Type B pancreatic cell (in vitro differentiated cells): ENCODE results near the gene PATE3. TPM values are rescaled to one million over a fixed set of nuclear protein-coding genes. Genes with fewer than 3 reads are reported as not detected.
A peak's percentile ranks its signal among the peaks of the same experiment; 100 is the strongest.

ENCODE experiments used
- DNase-seq: peaks from one replicate; pipeline ENCODE4 v3.0.0; 2021; ENCODE audit warnings: mixed read lengths; ENCODE audit not compliant: unreplicated experiment; ENCODE audit errors: extremely low spot score
- H3K27ac Mint-ChIP-seq: 2 replicates; pipeline ENCODE4 v1.8.0; 2021; ENCODE audit warnings: mild to moderate bottlenecking, mixed read lengths
- H3K27me3 Mint-ChIP-seq: 2 replicates; pipeline ENCODE4 v1.8.0; 2021; ENCODE audit warnings: mixed read lengths
- H3K36me3 Mint-ChIP-seq: 2 replicates; pipeline ENCODE4 v1.8.0; 2021; ENCODE audit warnings: mixed read lengths
- H3K4me1 Mint-ChIP-seq: one replicate; pipeline ENCODE4 v1.8.0; 2021; ENCODE audit warnings: mixed read lengths; ENCODE audit not compliant: unreplicated experiment
- H3K4me3 Mint-ChIP-seq: 2 replicates; pipeline ENCODE4 v1.8.0; 2021; ENCODE audit warnings: mild to moderate bottlenecking, mixed read lengths
- H3K9me3 Mint-ChIP-seq: 2 replicates; pipeline ENCODE4 v1.8.0; 2021; ENCODE audit warnings: mixed read lengths
- total RNA-seq: library from RNA; stranded (reverse); gene quantifications from 2 replicates; pipeline ENCODE4 v1.2.1, GENCODE V29; 2021; ENCODE audit warnings: low replicate concordance
- TF ChIP-seq, protein P1 (sequence below): fragments of 200-600 bp; sonication (generic); conservative IDR thresholded peaks from 2 replicates; pipeline ENCODE4 v1.5.0; 2021; ENCODE audit warnings: antibody characterized with exemption, mild to moderate bottlenecking

The PATE3 gene
- total RNA-seq, 1 donor from 2014 or later = not detected

GRCh38 chr11:125772834-125773505, 15.0 kb upstream of the PATE3 start:
- peaks cover 15% of the 10 kb centered on the region for H3K4me1 Mint-ChIP-seq
- no peak for DNase-seq
- H3K27me3 Mint-ChIP-seq = peaks cover 24% of the 10 kb centered on the region
- no peak overlapping the region for H3K4me3 Mint-ChIP-seq
- no peak overlapping the region for H3K27ac Mint-ChIP-seq
- no peaks in the 10 kb centered on the region for H3K9me3 Mint-ChIP-seq
- TF ChIP-seq, protein P1, sequence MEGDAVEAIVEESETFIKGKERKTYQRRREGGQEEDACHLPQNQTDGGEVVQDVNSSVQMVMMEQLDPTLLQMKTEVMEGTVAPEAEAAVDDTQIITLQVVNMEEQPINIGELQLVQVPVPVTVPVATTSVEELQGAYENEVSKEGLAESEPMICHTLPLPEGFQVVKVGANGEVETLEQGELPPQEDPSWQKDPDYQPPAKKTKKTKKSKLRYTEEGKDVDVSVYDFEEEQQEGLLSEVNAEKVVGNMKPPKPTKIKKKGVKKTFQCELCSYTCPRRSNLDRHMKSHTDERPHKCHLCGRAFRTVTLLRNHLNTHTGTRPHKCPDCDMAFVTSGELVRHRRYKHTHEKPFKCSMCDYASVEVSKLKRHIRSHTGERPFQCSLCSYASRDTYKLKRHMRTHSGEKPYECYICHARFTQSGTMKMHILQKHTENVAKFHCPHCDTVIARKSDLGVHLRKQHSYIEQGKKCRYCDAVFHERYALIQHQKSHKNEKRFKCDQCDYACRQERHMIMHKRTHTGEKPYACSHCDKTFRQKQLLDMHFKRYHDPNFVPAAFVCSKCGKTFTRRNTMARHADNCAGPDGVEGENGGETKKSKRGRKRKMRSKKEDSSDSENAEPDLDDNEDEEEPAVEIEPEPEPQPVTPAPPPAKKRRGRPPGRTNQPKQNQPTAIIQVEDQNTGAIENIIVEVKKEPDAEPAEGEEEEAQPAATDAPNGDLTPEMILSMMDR = no peak
- H3K36me3 Mint-ChIP-seq = no peaks in the 10 kb centered on the region

DNA sequence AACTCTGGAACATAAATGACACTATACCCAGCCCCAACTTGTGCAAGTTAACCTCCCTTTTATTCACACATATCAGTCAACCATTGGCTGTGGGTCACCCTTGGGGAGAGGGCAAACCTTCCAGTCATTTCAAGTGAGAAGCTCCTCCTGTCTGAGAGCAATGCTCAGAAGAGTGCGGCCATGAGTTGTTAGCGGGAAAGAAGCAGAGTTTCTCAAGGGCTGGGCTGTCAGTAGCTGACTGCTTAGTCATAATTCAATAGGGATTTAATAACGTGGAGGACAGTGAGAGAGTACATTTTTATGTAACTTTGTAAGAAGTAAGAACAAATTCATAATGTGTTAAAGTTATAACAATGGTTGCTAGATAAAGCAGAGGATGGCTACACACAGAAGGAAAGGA, 14.4 kb upstream of the PATE3 start:
- Mint-ChIP-seq H3K4me1 (peaks cover 15% of the 10 kb centered on the region), H3K4me3 (no peak overlapping the region), H3K27me3 (peaks cover 22% of the 10 kb centered on the region), H3K27ac (no peak overlapping the region), H3K36me3 (no peaks in the 10 kb centered on the region), H3K9me3 (no peaks in the 10 kb centered on the region)
- TF ChIP-seq, protein P1 = no peak
- no peak for DNase-seq

DNA sequence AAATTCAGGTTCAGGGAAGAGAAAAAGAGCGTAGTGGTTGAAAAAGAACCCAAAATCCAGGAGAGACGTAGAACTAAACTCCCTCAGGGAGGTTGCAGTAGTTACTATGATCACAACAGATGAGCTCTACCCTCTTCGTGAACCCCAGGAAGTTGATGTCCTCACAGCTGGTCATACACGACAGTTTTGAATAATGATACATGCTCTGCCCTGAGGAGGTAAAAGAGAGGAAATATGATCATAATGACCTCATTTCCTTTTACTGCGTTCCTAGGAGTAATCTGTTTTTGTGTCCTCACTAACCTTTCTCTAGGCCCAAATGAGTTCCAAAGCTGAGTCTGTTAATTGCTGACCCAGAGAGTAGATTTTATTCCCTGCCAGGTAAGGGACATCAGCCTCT, 10.6 kb upstream of the PATE3 start:
- no peak for DNase-seq
- peaks cover 6% of the 10 kb centered on the region for H3K27me3 Mint-ChIP-seq
- no peaks in the 10 kb centered on the region for H3K9me3 Mint-ChIP-seq
- peak overlapping the region; percentile 42 for H3K27ac Mint-ChIP-seq
- TF ChIP-seq, protein P1 = no peak
- H3K36me3 Mint-ChIP-seq = no peaks in the 10 kb centered on the region
- H3K4me1 Mint-ChIP-seq = peaks cover 15% of the 10 kb centered on the region
- no peak overlapping the region for H3K4me3 Mint-ChIP-seq

DNA sequence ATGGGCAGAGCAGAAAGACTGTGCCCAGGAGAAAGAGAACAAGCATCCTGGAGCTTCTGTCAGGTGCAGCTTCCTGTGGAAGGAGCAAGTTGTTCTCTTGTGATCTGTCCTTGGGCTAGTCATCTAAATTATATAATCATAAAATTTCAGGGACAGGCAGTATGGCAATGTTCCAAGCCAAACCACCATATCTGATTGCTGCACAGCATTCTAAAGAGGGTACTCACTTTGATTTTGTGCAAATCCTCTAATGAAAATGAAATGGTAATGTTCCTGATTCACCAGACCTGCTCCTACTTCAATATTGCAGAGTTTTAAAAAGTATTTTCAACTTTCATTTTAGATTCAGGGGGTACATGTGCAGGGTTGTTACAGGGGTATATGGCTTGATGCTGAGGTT, 9.2 kb upstream of the PATE3 start, which contains the start of gene PATE2:
Gene PATE2 (minus strand): TSS at position 101 of the 400 bp plus-strand sequence. CDS start 55 bp downstream, at position 46.
- Mint-ChIP-seq H3K36me3 (no peaks in the 10 kb centered on the region), H3K27me3 (peaks cover 3% of the 10 kb centered on the region), H3K27ac (peak within 1 kb of the TSS; percentile 42), H3K9me3 (no peaks in the 10 kb centered on the region), H3K4me3 (no peak within 1 kb of the TSS), H3K4me1 (peaks cover 15% of the 10 kb centered on the region)
- no peak for DNase-seq
- TF ChIP-seq, protein P1 = no peak

DNA sequence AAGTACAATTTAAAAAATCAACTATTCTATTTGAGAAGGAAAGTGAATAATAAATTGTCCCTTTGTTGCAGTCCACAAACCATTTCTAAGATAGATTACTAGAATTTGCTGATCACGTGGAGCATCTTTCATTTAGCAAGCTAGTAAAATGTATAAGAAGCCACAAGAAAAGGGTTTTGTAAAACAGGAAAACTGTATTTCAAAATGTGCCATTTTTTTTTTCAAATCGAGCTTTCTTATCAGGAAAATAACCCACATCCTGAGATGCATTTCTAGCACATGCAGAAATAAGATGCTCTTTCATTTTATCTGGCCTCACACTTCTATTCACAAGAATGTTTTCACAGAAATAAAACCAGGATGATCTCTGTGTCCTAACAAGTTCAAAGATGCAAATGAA, 3.2 kb upstream of the PATE3 start:
- Mint-ChIP-seq H3K4me1 (no peaks in the 10 kb centered on the region), H3K27ac (no peak overlapping the region), H3K27me3 (peaks cover 22% of the 10 kb centered on the region), H3K4me3 (no peak overlapping the region), H3K36me3 (no peaks in the 10 kb centered on the region), H3K9me3 (no peaks in the 10 kb centered on the region)
- no peak for DNase-seq
- TF ChIP-seq, protein P1 = no peak
